K562 (cell line): ENCODE results near the gene C1orf74. TPM values are rescaled to one million over a fixed set of nuclear protein-coding genes. Genes with fewer than 3 reads are reported as not detected.
A peak's percentile ranks its signal among the peaks of the same experiment; 100 is the strongest.

Source experiments
- BRD4 ChIP-seq: fragments of 200-600 bp; sonication (generic); IDR thresholded peaks from 2 replicates; pipeline ENCODE4 v1.6.1; 2017; ENCODE audit warnings: inconsistent platforms
- CSDE1 ChIP-seq, 2 experiments: fragments of 450-650 bp; IDR thresholded peaks; 2 replicates each; pipeline ENCODE4 v1.6.1; 2016; ENCODE audit warnings: mild to moderate bottlenecking in 1 of 2
- DDX20 ChIP-seq: fragments of 450-650 bp; IDR thresholded peaks from 2 replicates; pipeline ENCODE4 v1.6.1; 2016; ENCODE audit warnings: missing genetic modification characterization, low read depth, mild to moderate bottlenecking, missing compliant biosample characterization, moderate library complexity
- ETS2 ChIP-seq: IDR thresholded peaks from 2 replicates; pipeline ENCODE4 v1.6.1; 2016; ENCODE audit warnings: borderline replicate concordance, missing genetic modification characterization, mild to moderate bottlenecking, moderate library complexity, missing compliant biosample characterization; ENCODE audit not compliant: poor library complexity, severe bottlenecking
- MEF2A ChIP-seq: IDR thresholded peaks from 2 replicates; pipeline ENCODE4 v1.6.1; 2011; ENCODE audit warnings: low read depth, mild to moderate bottlenecking, low read length, moderate library complexity; ENCODE audit not compliant: control insufficient read depth
- MYNN ChIP-seq, 2 experiments: sonication (generic); formaldehyde crosslinking in 1 of 2; IDR thresholded peaks; 2 replicates each; pipeline versions ENCODE4 v1.5.0 to v1.6.1; 2016 to 2020; ENCODE audit warnings: antibody characterized with exemption in 1 of 2, missing genetic modification reagents in 1 of 2
- PHF8 ChIP-seq: fragments of 200-600 bp; sonication (generic); IDR thresholded peaks from 2 replicates; pipeline ENCODE4 v1.6.1; 2012; ENCODE audit warnings: mixed run types, mild to moderate bottlenecking, inconsistent platforms, low read length, moderate library complexity, borderline replicate concordance
- PHTF2 ChIP-seq: fragments of 250-450 bp; sonication (Bioruptor Pico); IDR thresholded peaks from 2 replicates; pipeline ENCODE4 v1.5.0; 2021; ENCODE audit warnings: mild to moderate bottlenecking
- POLR2H ChIP-seq: IDR thresholded peaks from 2 replicates; pipeline ENCODE4 v1.6.1; 2016; ENCODE audit warnings: missing genetic modification characterization, low read depth, mild to moderate bottlenecking, control low read depth, missing compliant biosample characterization, moderate library complexity
- SOX6 ChIP-seq: fragments of 450-650 bp; IDR thresholded peaks from 2 replicates; pipeline ENCODE4 v1.6.1; 2014; ENCODE audit warnings: mild to moderate bottlenecking
- SRSF3 ChIP-seq: fragments of 200-400 bp; formaldehyde crosslinking; IDR thresholded peaks from 2 replicates; pipeline ENCODE4 v1.6.1; 2016; ENCODE audit warnings: mild to moderate bottlenecking, low read length, moderate library complexity; ENCODE audit not compliant: insufficient read depth
- YY1 ChIP-seq, 3 experiments: IDR thresholded peaks; 2 replicates each; pipeline ENCODE4 v1.6.1; 2011; ENCODE audit warnings: low read length in 2 of 3, mild to moderate bottlenecking in 2 of 3, moderate library complexity in 2 of 3, borderline replicate concordance in 1 of 3, control low read depth in 1 of 3, low read depth in 1 of 3; ENCODE audit not compliant: insufficient read depth in 3 of 3, insufficient replicate concordance in 2 of 3, control insufficient read depth in 1 of 3, insufficient read length in 1 of 3; ENCODE audit errors: extremely low read depth in 1 of 3
- ZBTB8A ChIP-seq: fragments of 450-650 bp; IDR thresholded peaks from 2 replicates; pipeline ENCODE4 v1.6.1; 2018; ENCODE audit warnings: mild to moderate bottlenecking, moderate library complexity; ENCODE audit not compliant: partially characterized antibody
- ZNF175 ChIP-seq: fragments of 200-800 bp; sonication (Bioruptor generic); IDR thresholded peaks from 2 replicates; pipeline ENCODE4 v1.6.1; 2016; ENCODE audit warnings: low read depth, mild to moderate bottlenecking, missing genetic modification characterization, missing compliant biosample characterization
- ZNF766 ChIP-seq: fragments of 200-800 bp; sonication (Bioruptor generic); conservative IDR thresholded peaks from 2 replicates; pipeline ENCODE4 v1.6.1; 2016; ENCODE audit warnings: missing genetic modification characterization, missing compliant biosample characterization
- ZNF778 ChIP-seq: fragments of 450-650 bp; formaldehyde crosslinking; IDR thresholded peaks from 2 replicates; pipeline ENCODE4 v1.4.0; 2020; ENCODE audit warnings: mild to moderate bottlenecking, moderate library complexity
- polyA plus RNA-seq, 8 experiments: library from polyadenylated mRNA; depleted of rRNA in 4 of 8; stranded (reverse) in 5 of 8; unstranded in 3 of 8; fragments of >200 nt; fragmentation: Nextera tagmentation in 2 of 8; fragmentation: Illumina TruSeq in 1 of 8; extraction: Ambion mirVana in 2 of 8; extraction: Trizol in 1 of 8; gene quantifications; 2 replicates each; pipeline versions ENCODE4 v1.2.1 to v1.2.3, GENCODE V29; 2011 to 2014; ENCODE audit warnings: inconsistent platforms in 1 of 8, missing spikeins in 1 of 8
- total RNA-seq, 7 experiments: library from RNA; depleted of rRNA in 6 of 7; stranded (reverse); fragments of >200 nt in 6 of 7; fragmentation: Illumina TruSeq in 2 of 7; extraction: Trizol in 2 of 7; gene quantifications; 2 replicates each; pipeline versions ENCODE4 v1.2.1 to v1.2.3, GENCODE V29; 2011 to 2021; ENCODE audit warnings: low replicate concordance in 1 of 7
- TF ChIP-seq, protein P1 (sequence below), 3 experiments: fragments of 200-800 bp in 1 of 3; sonication (Bioruptor generic) in 1 of 3; sonication (generic) in 1 of 3; formaldehyde crosslinking in 1 of 3; IDR thresholded peaks; 2 replicates each; pipeline versions ENCODE4 v1.6.1 to v1.8.0; 2016 to 2022; ENCODE audit warnings: mild to moderate bottlenecking in 2 of 3, missing compliant biosample characterization in 2 of 3, missing genetic modification characterization in 2 of 3, missing genetic modification reagents in 1 of 3
- TF ChIP-seq, protein P2 (sequence below): fragments of 450-650 bp; IDR thresholded peaks from 2 replicates; pipeline ENCODE4 v1.7.0; 2016; ENCODE audit warnings: borderline replicate concordance
- TF ChIP-seq, protein P3 (sequence below), 2 experiments: IDR thresholded peaks in 1 of 2; conservative IDR thresholded peaks in 1 of 2; 2 replicates each; pipeline ENCODE4 v1.6.1; 2016; ENCODE audit warnings: low read depth in 2 of 2, mild to moderate bottlenecking in 1 of 2, missing compliant biosample characterization in 1 of 2, missing genetic modification characterization in 1 of 2, moderate library complexity in 1 of 2

The C1orf74 gene
- total and polyA plus RNA-seq, 9 of the 15 experiments (the other 6 are each of a cell fraction or from before 2014, with no cell fraction given): 4.0 to 7.6 (median 5.7) TPM

DNA sequence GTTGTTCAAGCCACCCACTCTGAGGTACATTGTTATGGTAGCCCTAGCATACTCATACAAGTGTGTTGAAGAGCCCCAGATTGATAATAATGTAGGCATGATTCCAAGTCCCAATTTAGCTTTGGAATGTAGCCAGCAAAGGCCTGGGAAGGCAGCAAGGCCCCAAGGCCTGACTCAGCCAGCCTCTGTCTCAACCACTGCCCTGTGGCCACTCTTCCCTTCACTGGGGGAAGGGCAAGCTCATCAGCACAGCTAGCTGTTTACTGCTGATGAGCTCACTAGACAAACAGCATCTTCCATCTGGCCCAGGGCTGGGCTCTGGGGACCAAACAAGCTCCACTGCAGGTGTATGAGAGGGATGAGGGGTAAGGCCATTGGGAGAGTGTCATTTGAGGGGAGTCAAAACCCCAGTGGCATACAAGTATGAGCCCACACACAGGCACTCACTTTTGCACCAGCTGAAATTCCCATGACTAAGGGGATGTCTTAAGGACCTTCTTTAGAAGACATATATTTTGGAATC, 23.8 kb upstream of the C1orf74 start (continued):
- TF ChIP-seq, protein P1, sequence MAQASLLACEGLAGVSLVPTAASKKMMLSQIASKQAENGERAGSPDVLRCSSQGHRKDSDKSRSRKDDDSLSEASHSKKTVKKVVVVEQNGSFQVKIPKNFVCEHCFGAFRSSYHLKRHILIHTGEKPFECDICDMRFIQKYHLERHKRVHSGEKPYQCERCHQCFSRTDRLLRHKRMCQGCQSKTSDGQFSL (CRISPR knock-in tag; IDR thresholded peaks at IDR 0.05): no peak
- TF ChIP-seq, protein P1 (tag; IDR thresholded peaks at IDR 0.05): no peak
- TF ChIP-seq POLR2H (tag): no peak
- 0 out of 2 replicates have a peak, but pooled peaks have one; percentile 8 for TF ChIP-seq ZNF766
- TF ChIP-seq ZNF778 (CRISPR knock-in tag): no peak
- no peak for TF ChIP-seq YY1 (IDR thresholded peaks at IDR 0.05; ENCODE audit: borderline replicate concordance in 1 of 3, control insufficient read depth in 1 of 3, extremely low read depth in 1 of 3, insufficient read depth in 3 of 3, insufficient read length in 1 of 3, insufficient replicate concordance in 2 of 3, low read depth in 1 of 3, low read length in 2 of 3)
- TF ChIP-seq CSDE1 (IDR thresholded peaks at IDR 0.05): no peak
- TF ChIP-seq, protein P2, sequence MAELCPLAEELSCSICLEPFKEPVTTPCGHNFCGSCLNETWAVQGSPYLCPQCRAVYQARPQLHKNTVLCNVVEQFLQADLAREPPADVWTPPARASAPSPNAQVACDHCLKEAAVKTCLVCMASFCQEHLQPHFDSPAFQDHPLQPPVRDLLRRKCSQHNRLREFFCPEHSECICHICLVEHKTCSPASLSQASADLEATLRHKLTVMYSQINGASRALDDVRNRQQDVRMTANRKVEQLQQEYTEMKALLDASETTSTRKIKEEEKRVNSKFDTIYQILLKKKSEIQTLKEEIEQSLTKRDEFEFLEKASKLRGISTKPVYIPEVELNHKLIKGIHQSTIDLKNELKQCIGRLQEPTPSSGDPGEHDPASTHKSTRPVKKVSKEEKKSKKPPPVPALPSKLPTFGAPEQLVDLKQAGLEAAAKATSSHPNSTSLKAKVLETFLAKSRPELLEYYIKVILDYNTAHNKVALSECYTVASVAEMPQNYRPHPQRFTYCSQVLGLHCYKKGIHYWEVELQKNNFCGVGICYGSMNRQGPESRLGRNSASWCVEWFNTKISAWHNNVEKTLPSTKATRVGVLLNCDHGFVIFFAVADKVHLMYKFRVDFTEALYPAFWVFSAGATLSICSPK: no peak
- no peak; the same call in 1 of the 2 replicates for TF ChIP-seq MYNN (IDR thresholded peaks at IDR 0.05)
- TF ChIP-seq MYNN (CRISPR knock-in tag; IDR thresholded peaks at IDR 0.05): no peak
- no peak for TF ChIP-seq ZNF175 (CRISPR knock-in tag)
- peak; percentile 90 for TF ChIP-seq MEF2A
- TF ChIP-seq SOX6: peak; percentile 78
- no peak for TF ChIP-seq DDX20 (tag)
- TF ChIP-seq ETS2 (tag): no peak
- TF ChIP-seq PHF8: no peak
- no peak for TF ChIP-seq ZBTB8A
- TF ChIP-seq, protein P3, sequence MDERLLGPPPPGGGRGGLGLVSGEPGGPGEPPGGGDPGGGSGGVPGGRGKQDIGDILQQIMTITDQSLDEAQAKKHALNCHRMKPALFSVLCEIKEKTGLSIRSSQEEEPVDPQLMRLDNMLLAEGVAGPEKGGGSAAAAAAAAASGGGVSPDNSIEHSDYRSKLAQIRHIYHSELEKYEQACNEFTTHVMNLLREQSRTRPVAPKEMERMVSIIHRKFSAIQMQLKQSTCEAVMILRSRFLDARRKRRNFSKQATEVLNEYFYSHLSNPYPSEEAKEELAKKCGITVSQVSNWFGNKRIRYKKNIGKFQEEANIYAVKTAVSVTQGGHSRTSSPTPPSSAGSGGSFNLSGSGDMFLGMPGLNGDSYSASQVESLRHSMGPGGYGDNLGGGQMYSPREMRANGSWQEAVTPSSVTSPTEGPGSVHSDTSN (CRISPR knock-in tag; IDR thresholded peaks at IDR 0.05; ENCODE audit: low read depth): no peak
- TF ChIP-seq, protein P3 (tag; conservative IDR thresholded peaks at IDR 0.05; ENCODE audit: low read depth): no peak
- TF ChIP-seq PHTF2 (CRISPR knock-in tag): no peak
- TF ChIP-seq SRSF3: no peak
- no peak for TF ChIP-seq BRD4
